Stimulated activated CD4-positive, alpha-beta T cell treated with anti-CD3 and anti-CD28 coated beads, Interleukin-12 subunit alpha, Interleukin-12 subunit beta, amount 100 ng/mL, for 4 hours (primary cell): ENCODE measurements around the gene APOA4.
"Not testable (repeated sequence)": the region's sequence is repeated elsewhere in the genome, so short reads cannot be mapped to it uniquely, and the experiment has no call there.

Experiments
- DNase-seq: peaks from one replicate; pipeline ENCODE4 v3.0.0-alpha.2; 2020

Gene APOA4

DNA sequence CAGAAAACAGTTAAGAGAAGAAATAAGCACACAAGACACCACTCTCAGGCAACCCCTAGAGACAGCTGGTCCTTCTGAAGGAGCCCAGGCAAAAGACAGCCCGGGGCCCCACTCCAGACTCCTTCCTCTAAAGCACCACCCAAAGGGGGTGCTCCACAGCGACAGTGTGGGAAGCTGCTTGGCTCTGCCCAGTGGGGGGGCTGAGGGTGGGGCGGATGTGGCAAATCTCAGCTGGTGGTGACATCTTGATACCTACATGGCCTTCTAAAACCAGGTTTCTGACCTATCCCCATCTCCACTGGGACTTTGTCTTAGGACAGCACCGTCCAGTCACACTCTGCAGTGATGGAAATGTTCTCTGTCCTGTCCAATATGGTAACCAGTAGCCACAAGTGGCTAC lies 24.5 kb upstream of the APOA4 start:
- DNase-seq = no peak

DNA sequence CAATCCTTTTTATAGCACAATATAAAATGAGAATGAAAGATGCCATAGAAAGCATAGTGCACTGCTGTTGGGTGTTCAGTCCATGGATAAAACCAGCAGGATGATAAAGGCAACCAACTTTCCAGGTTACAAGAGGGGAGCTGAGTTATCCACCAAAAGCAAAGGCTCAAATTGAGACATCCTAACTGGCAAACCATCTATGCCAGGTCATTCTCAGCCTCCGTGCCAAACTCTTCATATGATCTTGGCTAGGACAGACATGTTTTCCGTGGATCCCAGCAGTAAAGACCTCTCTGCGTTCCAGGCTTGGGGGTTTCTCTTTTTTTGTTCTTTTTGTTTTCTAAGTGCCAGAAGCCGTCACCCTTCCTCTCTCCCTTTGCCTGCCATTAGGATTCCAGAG lies 21.6 kb upstream of the APOA4 start:
- DNase-seq = no peak

DNA sequence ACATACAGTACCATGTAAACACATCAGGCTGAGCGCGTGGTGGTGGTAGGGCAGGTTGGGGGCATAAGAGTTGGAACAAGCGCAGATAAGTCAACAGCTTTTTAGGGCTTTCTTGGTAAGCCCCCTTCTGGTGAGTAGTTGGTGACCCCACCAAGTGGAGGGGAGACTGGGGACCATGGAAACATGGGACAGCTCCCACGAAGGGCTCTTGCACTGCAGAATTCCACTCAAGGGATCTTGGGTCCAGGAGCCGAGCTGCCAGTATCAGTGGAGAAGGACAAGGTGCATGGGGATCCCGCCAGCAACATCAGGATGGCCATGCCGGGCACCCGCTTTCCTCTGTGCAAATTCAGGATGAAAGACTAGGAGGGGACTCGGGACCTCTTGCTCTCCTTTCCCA lies 20.6 kb upstream of the APOA4 start:
- no peak for DNase-seq

DNA sequence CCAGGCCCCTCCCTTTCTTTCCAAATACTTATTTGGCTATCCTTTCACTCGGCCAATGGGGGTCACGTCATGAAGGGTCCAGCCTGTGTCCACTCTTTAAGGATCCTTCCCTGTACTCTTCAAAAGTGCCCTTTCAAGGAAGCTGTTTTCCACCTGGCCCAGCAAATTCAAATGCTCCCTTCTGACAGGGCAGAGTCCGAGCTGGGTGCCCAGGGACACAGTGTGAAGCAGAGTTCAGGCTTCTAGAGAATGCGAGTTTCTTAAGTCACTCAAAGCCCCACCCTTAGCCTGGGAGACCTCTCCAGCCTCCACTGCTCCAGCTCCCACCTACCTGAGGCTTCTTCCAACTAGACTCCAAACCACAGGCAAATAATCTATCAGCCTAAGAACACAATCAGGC lies 19.8 kb upstream of the APOA4 start:
- DNase-seq = no peak

- DNase-seq = no peak
Observed at GRCh38 chr11:116842117-116842516, 19.0 kb upstream of the APOA4 start.

DNA sequence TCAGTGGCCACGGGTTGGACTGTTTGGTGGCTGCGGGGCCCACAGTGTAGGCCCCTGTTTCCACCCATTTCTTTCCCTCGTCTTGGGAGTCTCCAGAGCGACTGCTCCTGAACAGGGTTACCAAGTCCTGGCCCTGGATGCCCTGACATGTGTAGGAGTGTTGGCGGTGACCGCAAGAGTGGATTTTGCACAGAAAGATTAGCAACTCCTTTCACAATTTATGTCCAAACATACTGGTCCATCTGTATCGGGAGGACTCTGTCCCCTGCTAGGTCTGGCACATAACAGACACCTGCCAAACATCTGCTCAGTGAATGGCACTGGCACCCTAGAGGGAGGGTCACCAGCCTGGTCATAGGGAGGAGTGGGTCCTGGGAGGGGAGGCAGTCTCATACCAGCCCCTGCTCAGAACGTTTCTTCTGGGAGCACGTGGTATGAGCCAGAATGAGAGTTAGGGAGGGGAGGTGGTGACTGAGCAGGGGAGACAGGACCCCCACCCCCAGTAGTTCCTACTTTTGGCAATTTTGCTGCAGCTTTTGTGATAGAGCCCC lies 17.7 kb upstream of the APOA4 start:
- no peak for DNase-seq

DNA sequence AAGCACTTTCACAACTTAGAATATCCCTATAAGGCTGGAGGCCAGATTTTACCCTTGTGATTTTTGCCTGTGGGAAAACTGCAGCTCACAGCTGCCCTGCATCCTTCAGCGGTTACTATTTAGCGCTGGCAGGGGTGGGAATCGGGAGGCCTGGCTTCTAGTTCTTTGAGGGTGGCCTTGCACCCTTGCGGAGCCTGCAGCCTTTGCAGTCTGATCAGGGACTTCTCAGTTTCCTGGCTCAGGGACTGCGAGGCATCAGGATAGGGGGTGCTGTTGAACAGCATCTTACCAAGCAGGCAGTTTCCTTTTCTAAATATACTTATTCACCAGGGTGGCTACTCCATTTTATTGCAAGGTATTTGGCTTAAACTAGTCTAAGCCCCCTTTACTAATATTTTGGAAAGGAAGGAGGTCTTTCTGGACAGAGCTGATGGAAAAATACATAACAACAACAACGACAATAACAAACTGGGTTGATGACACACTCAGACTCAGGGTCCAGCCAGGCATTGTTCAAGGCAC lies 17.2 kb upstream of the APOA4 start:
- no peak for DNase-seq

GRCh38 chr11:116838321-116839084 lies 15.4 kb upstream of the APOA4 start:
- DNase-seq = no peak

DNA sequence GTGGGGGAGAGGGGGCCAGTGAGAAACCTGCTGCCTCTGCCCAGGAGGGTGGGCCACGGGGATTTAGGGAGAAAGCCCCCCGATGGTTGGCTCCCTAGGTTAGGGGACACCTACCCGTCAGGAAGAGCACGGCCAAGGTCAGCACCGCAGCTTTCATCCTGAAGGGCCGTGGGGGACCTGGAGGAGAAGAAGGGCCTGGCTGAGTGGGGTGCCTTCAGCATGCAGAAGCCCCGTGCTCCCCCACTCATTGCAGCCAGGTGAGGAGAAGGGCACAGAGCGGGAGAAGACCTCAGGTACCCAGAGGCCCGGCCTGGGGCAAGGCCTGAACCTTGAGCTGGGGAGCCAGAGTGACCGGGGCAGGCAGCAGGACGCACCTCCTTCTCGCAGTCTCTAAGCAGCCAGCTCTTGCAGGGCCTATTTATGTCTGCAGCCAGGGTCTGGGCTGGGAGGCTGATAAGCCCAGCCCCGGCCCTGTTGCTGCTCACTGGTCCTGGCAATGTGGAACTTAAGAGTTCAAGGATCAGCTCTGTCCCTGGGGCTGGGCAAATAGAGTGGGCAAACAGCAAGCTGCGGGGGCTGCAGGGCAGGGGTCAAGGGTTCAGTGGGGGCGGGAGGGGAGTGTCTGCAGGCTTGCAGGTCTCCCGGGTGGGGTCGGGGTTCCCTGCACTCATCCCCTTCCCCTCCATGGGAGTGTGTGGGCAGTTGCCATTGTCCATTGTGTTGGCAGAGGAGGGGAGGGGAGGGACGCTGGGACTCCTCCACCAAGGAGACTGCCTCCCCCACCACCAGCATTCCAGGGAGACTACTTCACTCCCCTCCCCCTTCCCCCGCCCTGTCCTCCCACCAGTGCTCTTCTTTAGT lies 14.4 kb upstream of the APOA4 start, which contains the start of gene APOA1:
Gene APOA1 (minus strand): TSS at position 392 of the 861 bp plus-strand sequence. CDS start 235 bp downstream, at position 157.
- DNase-seq = no peak

GRCh38 chr11:116836632-116836991 lies 13.5 kb upstream of the APOA4 start:
- no peak for DNase-seq

DNA sequence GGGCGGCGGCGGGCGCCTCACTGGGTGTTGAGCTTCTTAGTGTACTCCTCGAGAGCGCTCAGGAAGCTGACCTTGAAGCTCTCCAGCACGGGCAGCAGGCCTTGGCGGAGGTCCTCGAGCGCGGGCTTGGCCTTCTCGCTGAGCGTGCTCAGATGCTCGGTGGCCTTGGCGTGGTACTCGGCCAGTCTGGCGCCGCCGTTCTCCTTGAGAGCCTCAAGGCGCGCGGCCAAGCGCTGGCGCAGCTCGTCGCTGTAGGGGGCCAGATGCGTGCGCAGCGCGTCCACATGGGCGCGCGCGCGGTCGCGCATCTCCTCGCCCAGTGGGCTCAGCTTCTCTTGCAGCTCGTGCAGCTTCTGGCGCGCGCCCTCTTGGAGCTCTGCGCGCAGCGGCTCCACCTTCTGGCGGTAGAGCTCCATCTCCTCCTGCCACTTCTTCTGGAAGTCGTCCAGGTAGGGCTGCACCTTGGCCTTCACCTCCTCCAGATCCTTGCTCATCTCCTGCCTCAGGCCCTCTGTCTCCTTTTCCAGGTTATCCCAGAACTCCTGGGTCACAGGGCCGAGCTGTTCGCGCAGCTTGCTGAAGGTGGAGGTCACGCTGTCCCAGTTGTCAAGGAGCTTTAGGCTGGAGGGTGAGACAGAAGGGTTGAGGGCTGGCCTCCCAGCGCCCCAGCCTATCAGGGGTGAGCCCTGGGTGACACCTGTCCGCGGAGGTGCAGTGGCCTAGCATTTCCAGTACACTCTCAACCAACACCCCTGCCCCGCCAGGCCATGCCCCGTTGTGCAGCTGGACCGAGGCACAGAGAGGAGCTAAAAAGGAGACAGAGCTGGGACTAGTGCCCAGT lies 12.9 kb upstream of the APOA4 start:
- DNase-seq = peak; percentile 75

- DNase-seq = no peak
Observed at GRCh38 chr11:116835042-116835772, 12.1 kb upstream of the APOA4 start.

GRCh38 chr11:116834535-116835041 lies 11.5 kb upstream of the APOA4 start:
- not testable (repeated sequence) for DNase-seq

- DNase-seq = no peak
Observed at GRCh38 chr11:116833816-116834534, 10.9 kb upstream of the APOA4 start.

DNA sequence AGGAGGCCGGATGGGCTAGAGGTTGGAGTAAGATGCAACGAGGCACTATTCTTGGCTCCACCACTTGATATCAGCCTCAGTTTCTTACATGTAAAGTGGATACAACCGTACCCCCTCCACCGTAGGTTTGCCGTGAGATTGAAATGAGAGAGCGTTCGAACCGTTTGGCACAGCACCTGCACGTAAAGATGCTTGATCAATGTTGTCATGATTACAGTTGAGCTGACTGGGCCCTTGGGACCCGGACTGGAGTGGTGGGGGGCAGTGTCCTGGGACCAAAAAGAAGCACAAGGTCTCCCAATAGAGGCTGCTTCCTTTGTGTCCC lies 10.3 kb upstream of the APOA4 start:
- DNase-seq = no peak

- no peak for DNase-seq
Observed at GRCh38 chr11:116832350-116833290, 9.5 kb upstream of the APOA4 start.

GRCh38 chr11:116831790-116832349 lies 8.8 kb upstream of the APOA4 start:
- no peak for DNase-seq

- no peak for DNase-seq
Observed at GRCh38 chr11:116830184-116830912, 7.2 kb upstream of the APOA4 start.
